Smooth muscle cell (in vitro differentiated cells): ENCODE results near the gene HIVEP1. TPM values are rescaled to one million over a fixed set of nuclear protein-coding genes. Genes with fewer than 3 reads are reported as not detected.

Source experiments
- DNase-seq: peaks from one replicate; lab custom pipeline; 2025; ENCODE audit not compliant: unreplicated experiment; lab: John Stamatoyannopoulos, UW
- H2AFZ ChIP-seq: fragments of 200-600 bp; sonication (generic); 2 replicates; pipeline ENCODE4 v1.6.0; 2016; ENCODE audit warnings: antibody characterized with exemption, low read depth, mild to moderate bottlenecking
- H3F3A ChIP-seq: fragments of 200-600 bp; sonication (generic); 2 replicates; pipeline ENCODE4 v1.6.0; 2017; ENCODE audit warnings: antibody characterized with exemption, low read depth
- H3K27ac ChIP-seq: fragments of 200-600 bp; sonication (generic); 2 replicates; pipeline ENCODE4 v1.5.1; 2016; ENCODE audit warnings: low read depth, mild to moderate bottlenecking
- H3K27me3 ChIP-seq: fragments of 200-600 bp; sonication (generic); 2 replicates; pipeline ENCODE4 v1.6.1; 2016; ENCODE audit warnings: low read depth, mild to moderate bottlenecking
- H3K36me3 ChIP-seq: fragments of 200-600 bp; sonication (generic); 2 replicates; pipeline ENCODE4 v1.5.1; 2016; ENCODE audit warnings: low read depth
- H3K4me1 ChIP-seq: fragments of 200-600 bp; sonication (generic); 2 replicates; pipeline ENCODE4 v1.5.1; 2016; ENCODE audit warnings: low read depth
- H3K4me2 ChIP-seq: fragments of 200-600 bp; sonication (generic); 2 replicates; pipeline ENCODE4 v1.6.0; 2016; ENCODE audit warnings: mild to moderate bottlenecking
- H3K4me3 ChIP-seq: fragments of 200-600 bp; sonication (generic); 2 replicates; pipeline ENCODE4 v1.5.1; 2016; ENCODE audit warnings: mild to moderate bottlenecking
- H3K79me2 ChIP-seq: fragments of 200-600 bp; sonication (generic); 2 replicates; pipeline ENCODE4 v1.6.0; 2016; ENCODE audit warnings: low read depth, mild to moderate bottlenecking
- H3K9ac ChIP-seq: fragments of 200-600 bp; sonication (generic); 2 replicates; pipeline ENCODE4 v1.6.0; 2016; ENCODE audit warnings: low read depth
- H3K9me3 ChIP-seq: fragments of 200-600 bp; sonication (generic); replicated peaks from 2 replicates; pipeline ENCODE4 v1.5.1; 2016; ENCODE audit warnings: low read depth
- H4K20me1 ChIP-seq: fragments of 200-600 bp; sonication (generic); 2 replicates; pipeline ENCODE4 v1.6.0; 2016; ENCODE audit warnings: low read depth
- CTCF ChIP-seq: fragments of 200-600 bp; sonication (generic); IDR thresholded peaks from 2 replicates; pipeline ENCODE4 v1.5.1; 2017; ENCODE audit warnings: borderline replicate concordance, mild to moderate bottlenecking, antibody characterized with exemption; ENCODE audit not compliant: insufficient read depth, poor library complexity, severe bottlenecking
- WGBS: methylation state at CpG from one replicate; pipeline ENCODE4 v1.1.7; 2016; ENCODE audit warnings: low lambda C conversion rate; 5-methylcytosine and 5-hydroxymethylcytosine counted together
- polyA plus RNA-seq: library from polyadenylated mRNA; unstranded; fragments of >200 nt; fragmentation: Nextera tagmentation; extraction: Ambion mirVana; gene quantifications from 2 replicates; pipeline ENCODE4 v1.2.1, GENCODE V29; 2016
- total RNA-seq: library from RNA; depleted of rRNA; stranded (reverse); fragments of >200 nt; gene quantifications from 2 replicates; pipeline ENCODE4 v1.2.3, GENCODE V29; 2014

Gene HIVEP1
- total and polyA plus RNA-seq, 2 experiments from 2014 or later: 6.8 to 58.8 TPM

GRCh38 chr6:12158686-12159415 is 146.7 kb downstream of the HIVEP1 start:
- WGBS: over 99% methylated on average over 16 of the region's 16 CpGs
- no peak for DNase-seq
- TF ChIP-seq CTCF: no peak

GRCh38 chr6:12160326-12160725 is 148.2 kb downstream of the HIVEP1 start:
- Histone ChIP-seq H3K27me3 (no peaks in the 10 kb centered on the region), H3K36me3 (peaks cover 11% of the 10 kb centered on the region), H2AFZ (no peak overlapping the region), H3K4me3 (no peak overlapping the region), H3K9ac (no peak overlapping the region), H3K4me1 (peaks cover 7% of the 10 kb centered on the region), H3K9me3 (no peaks in the 10 kb centered on the region), H3K4me2 (peak overlapping the region; percentile 12), H3F3A (peaks cover 3% of the 10 kb centered on the region), H4K20me1 (peaks cover 45% of the 10 kb centered on the region), H3K79me2 (peaks cover 20% of the 10 kb centered on the region), H3K27ac (peak overlapping the region; percentile 54)
- DNase-seq: no peak
- no peak for TF ChIP-seq CTCF
- WGBS: 42% methylated on average over 4 of the region's 4 CpGs

More at GRCh38 chr6:12158686-12159415, 146.7 kb downstream of the HIVEP1 start:
- H3F3A ChIP-seq: peaks cover 3% of the 10 kb centered on the region
- H3K9ac ChIP-seq: no peak overlapping the region
- no peak overlapping the region for H3K4me3 ChIP-seq
- H3K79me2 ChIP-seq: peaks cover 22% of the 10 kb centered on the region
- no peak overlapping the region for H2AFZ ChIP-seq
- peaks cover 45% of the 10 kb centered on the region for H4K20me1 ChIP-seq
- peaks cover 11% of the 10 kb centered on the region for H3K36me3 ChIP-seq
- H3K9me3 ChIP-seq: no peaks in the 10 kb centered on the region
- H3K4me1 ChIP-seq: peaks cover 7% of the 10 kb centered on the region
- no peaks in the 10 kb centered on the region for H3K27me3 ChIP-seq
- no peak overlapping the region for H3K4me2 ChIP-seq
- no peak overlapping the region for H3K27ac ChIP-seq

GRCh38 chr6:12162213-12162612 is 150.1 kb downstream of the HIVEP1 start:
- Histone ChIP-seq H3K4me2 (no peak overlapping the region), H3F3A (peaks cover 3% of the 10 kb centered on the region), H4K20me1 (peaks cover 36% of the 10 kb centered on the region), H3K9me3 (no peaks in the 10 kb centered on the region), H3K79me2 (peaks cover 4% of the 10 kb centered on the region), H3K36me3 (peaks cover 9% of the 10 kb centered on the region), H3K27ac (no peak overlapping the region), H3K4me1 (peaks cover 7% of the 10 kb centered on the region), H3K9ac (no peak overlapping the region), H3K4me3 (no peak overlapping the region), H3K27me3 (no peaks in the 10 kb centered on the region), H2AFZ (no peak overlapping the region)
- no peak for TF ChIP-seq CTCF
- no peak for DNase-seq
- 98% methylated on average over 5 of the region's 5 CpGs for WGBS

GRCh38 chr6:12163149-12163548 is 151.0 kb downstream of the HIVEP1 start:
- Histone ChIP-seq H3K27ac (no peak overlapping the region), H3K27me3 (no peaks in the 10 kb centered on the region), H3K9ac (no peak overlapping the region), H3K9me3 (no peaks in the 10 kb centered on the region), H3K4me1 (peaks cover 7% of the 10 kb centered on the region), H4K20me1 (peaks cover 32% of the 10 kb centered on the region), H3K4me2 (no peak overlapping the region), H3K79me2 (no peaks in the 10 kb centered on the region), H3K4me3 (no peak overlapping the region), H2AFZ (no peak overlapping the region), H3K36me3 (peaks cover 8% of the 10 kb centered on the region), H3F3A (no peaks in the 10 kb centered on the region)
- TF ChIP-seq CTCF: no peak
- DNase-seq: no peak
- WGBS: 88% methylated on average over 3 of the region's 3 CpGs
